Measurements from ENCODE around the gene IL25. TPM values are rescaled to one million over a fixed set of nuclear protein-coding genes. Genes with fewer than 3 reads are reported as not detected.

Gene IL25
- polyA plus RNA-seq, 4 donors, result not detected

GRCh38 chr14:23365036-23365731, 7.4 kb upstream of the IL25 start, which contains the start of gene EFS:
Gene EFS, minus strand, starts transcription at chr14:23365172. Its CDS starts 147 bp downstream, at chr14:23365025.
- peaks cover 0 to 8% (median 0%) of the 10 kb centered on the region in 3 donors for H3K36me3 ChIP-seq (ENCODE audit: control insufficient read depth in 3 of 3, insufficient read depth in 2 of 3, low read depth in 1 of 3, low read length in 3 of 3)
- H3K9me3 ChIP-seq (ENCODE audit: control insufficient read depth in 2 of 2, insufficient read depth in 1 of 2, low read depth in 1 of 2, low read length in 1 of 2), result no peaks in the 10 kb centered on the region
- H3K27me3 ChIP-seq (ENCODE audit: control insufficient read depth in 3 of 3, insufficient read depth in 3 of 3, low read length in 3 of 3), result peaks cover 6 to 16% (median 6%) of the 10 kb centered on the region in 3 donors
- DNase-seq, result peak in 1 of 2 donors; percentile 73
- H3K4me3 ChIP-seq (ENCODE audit: low read depth in 1 of 3, low read length in 3 of 3), result peak within 1 kb of the TSS in 2 of 3 donors; percentile 16 to 56
- peaks cover 0 to 11% (median 3%) of the 10 kb centered on the region in 3 donors for H3K4me1 ChIP-seq (ENCODE audit: control insufficient read depth in 3 of 3, insufficient read depth in 2 of 3, low read depth in 1 of 3, low read length in 2 of 3)
- FAIRE-seq, result no peak
- H3K27ac ChIP-seq (ENCODE audit: low read depth in 1 of 3, low read length in 2 of 3), result peak within 1 kb of the TSS; percentile 51 to 89 (median 86)
- whole genome bisulfite sequencing, 3 donors, result 3 to 11% (median 5%) methylated on average over 31 to 74 of the region's 74 CpGs

- 3 to 9% (median 3%) methylated on average over 32 to 51 of the region's 51 CpGs for WGBS, 3 donors
- H3K9me3 ChIP-seq (ENCODE audit: control insufficient read depth in 2 of 2, insufficient read depth in 1 of 2, low read depth in 1 of 2, low read length in 1 of 2), result no peaks in the 10 kb centered on the region
- peak overlapping the region; percentile 51 to 89 (median 71) for H3K27ac ChIP-seq (ENCODE audit: low read depth in 1 of 3, low read length in 2 of 3)
- DNase-seq (peak in 1 of 2 donors; percentile 80), FAIRE-seq (no peak)
- H3K4me3 ChIP-seq (ENCODE audit: low read depth in 1 of 3, low read length in 3 of 3), result peak overlapping the region in 2 of 3 donors; percentile 16 to 56
- H3K4me1 ChIP-seq (ENCODE audit: control insufficient read depth in 3 of 3, insufficient read depth in 2 of 3, low read depth in 1 of 3, low read length in 2 of 3), result peaks cover 0 to 11% (median 3%) of the 10 kb centered on the region in 3 donors
- H3K36me3 ChIP-seq (ENCODE audit: control insufficient read depth in 3 of 3, insufficient read depth in 2 of 3, low read depth in 1 of 3, low read length in 3 of 3), result peaks cover 0 to 3% (median 0%) of the 10 kb centered on the region in 3 donors
- peaks cover 6 to 16% (median 6%) of the 10 kb centered on the region in 3 donors for H3K27me3 ChIP-seq (ENCODE audit: control insufficient read depth in 3 of 3, insufficient read depth in 3 of 3, low read length in 3 of 3)
Observed at GRCh38 chr14:23365732-23366425, 6.7 kb upstream of the IL25 start.

GRCh38 chr14:23366426-23366921, 6.1 kb upstream of the IL25 start:
- FAIRE-seq, result no peak
- WGBS, 3 donors, result 31 to 61% (median 39%) methylated on average over 27 to 34 of the region's 34 CpGs
- peak overlapping the region in 1 of 3 donors; percentile 56 for H3K4me3 ChIP-seq (ENCODE audit: low read depth in 1 of 3, low read length in 3 of 3)

GRCh38 chr14:23370221-23370620, 2.4 kb upstream of the IL25 start:
- no peak for DNase-seq
- Histone ChIP-seq H3K9me3 (ENCODE audit: control insufficient read depth in 2 of 2, insufficient read depth in 1 of 2, low read depth in 1 of 2, low read length in 1 of 2) (no peaks in the 10 kb centered on the region), H3K27ac (ENCODE audit: low read depth in 1 of 3, low read length in 2 of 3) (no peak overlapping the region), H3K27me3 (ENCODE audit: control insufficient read depth in 3 of 3, insufficient read depth in 3 of 3, low read length in 3 of 3) (peaks cover 0 to 14% (median 3%) of the 10 kb centered on the region in 3 donors), H3K4me1 (ENCODE audit: control insufficient read depth in 3 of 3, insufficient read depth in 2 of 3, low read depth in 1 of 3, low read length in 2 of 3) (peaks cover 0 to 5% (median 3%) of the 10 kb centered on the region in 3 donors), H3K4me3 (ENCODE audit: low read depth in 1 of 3, low read length in 3 of 3) (no peak overlapping the region), H3K36me3 (ENCODE audit: control insufficient read depth in 3 of 3, insufficient read depth in 2 of 3, low read depth in 1 of 3, low read length in 3 of 3) (no peaks in the 10 kb centered on the region)
- WGBS, 3 donors, result 36 to 63% (median 55%) methylated on average over 1 of the region's 1 CpG
- no peak for FAIRE-seq

More at GRCh38 chr14:23366426-23366921, 6.1 kb upstream of the IL25 start:
- peak in 1 of 2 donors; percentile 76 for DNase-seq
- peaks cover 6 to 16% (median 6%) of the 10 kb centered on the region in 3 donors for H3K27me3 ChIP-seq (ENCODE audit: control insufficient read depth in 3 of 3, insufficient read depth in 3 of 3, low read length in 3 of 3)
- H3K9me3 ChIP-seq (ENCODE audit: control insufficient read depth in 2 of 2, insufficient read depth in 1 of 2, low read depth in 1 of 2, low read length in 1 of 2), result no peaks in the 10 kb centered on the region
- H3K27ac ChIP-seq (ENCODE audit: low read depth in 1 of 3, low read length in 2 of 3), result peak overlapping the region in 2 of 3 donors; percentile 66 to 89
- peaks cover 0 to 3% (median 0%) of the 10 kb centered on the region in 3 donors for H3K36me3 ChIP-seq (ENCODE audit: control insufficient read depth in 3 of 3, insufficient read depth in 2 of 3, low read depth in 1 of 3, low read length in 3 of 3)
- peaks cover 0 to 11% (median 3%) of the 10 kb centered on the region in 3 donors for H3K4me1 ChIP-seq (ENCODE audit: control insufficient read depth in 3 of 3, insufficient read depth in 2 of 3, low read depth in 1 of 3, low read length in 2 of 3)

GRCh38 chr14:23371865-23372264, 744 bp upstream of the IL25 start:
- H3K9me3 ChIP-seq (ENCODE audit: control insufficient read depth in 2 of 2, insufficient read depth in 1 of 2, low read depth in 1 of 2, low read length in 1 of 2), result no peaks in the 10 kb centered on the region
- FAIRE-seq, result no peak
- no peak for DNase-seq
- H3K4me3 ChIP-seq (ENCODE audit: low read depth in 1 of 3, low read length in 3 of 3), result no peak overlapping the region
- peaks cover 0 to 3% (median 1%) of the 10 kb centered on the region in 3 donors for H3K27me3 ChIP-seq (ENCODE audit: control insufficient read depth in 3 of 3, insufficient read depth in 3 of 3, low read length in 3 of 3)
- no peaks in the 10 kb centered on the region for H3K36me3 ChIP-seq (ENCODE audit: control insufficient read depth in 3 of 3, insufficient read depth in 2 of 3, low read depth in 1 of 3, low read length in 3 of 3)
- H3K27ac ChIP-seq (ENCODE audit: low read depth in 1 of 3, low read length in 2 of 3), result no peak overlapping the region
- H3K4me1 ChIP-seq (ENCODE audit: control insufficient read depth in 3 of 3, insufficient read depth in 2 of 3, low read depth in 1 of 3, low read length in 2 of 3), result peaks cover 0 to under 1% (median 0%) of the 10 kb centered on the region in 3 donors
- 84 to 100% (median 100%) methylated on average over 1 of the region's 1 CpG for WGBS, 3 donors

- no peak overlapping the region for H3K27ac ChIP-seq (ENCODE audit: low read depth in 1 of 3, low read length in 2 of 3)
- no peaks in the 10 kb centered on the region for H3K4me1 ChIP-seq (ENCODE audit: control insufficient read depth in 3 of 3, insufficient read depth in 2 of 3, low read depth in 1 of 3, low read length in 2 of 3)
- DNase-seq, result no peak
- no peaks in the 10 kb centered on the region for H3K9me3 ChIP-seq (ENCODE audit: control insufficient read depth in 2 of 2, insufficient read depth in 1 of 2, low read depth in 1 of 2, low read length in 1 of 2)
- H3K27me3 ChIP-seq (ENCODE audit: control insufficient read depth in 3 of 3, insufficient read depth in 3 of 3, low read length in 3 of 3), result peaks cover 0 to 4% (median 0%) of the 10 kb centered on the region in 3 donors
- WGBS, 3 donors, result 78 to 94% (median 85%) methylated on average over 3 of the region's 3 CpGs
- no peak for FAIRE-seq
- H3K4me3 ChIP-seq (ENCODE audit: low read depth in 1 of 3, low read length in 3 of 3), result no peak overlapping the region
- H3K36me3 ChIP-seq (ENCODE audit: control insufficient read depth in 3 of 3, insufficient read depth in 2 of 3, low read depth in 1 of 3, low read length in 3 of 3), result no peaks in the 10 kb centered on the region
Observed at GRCh38 chr14:23373041-23373440, 432 bp downstream of the IL25 start.

- WGBS, 3 donors, result 84 to 89% (median 89%) methylated on average over 21 of the region's 21 CpGs
- no peak for DNase-seq
Observed at GRCh38 chr14:23375527-23376251, 3.1 kb downstream of the IL25 start.

More at GRCh38 chr14:23375527-23376251, 3.1 kb downstream of the IL25 start:
- Histone ChIP-seq H3K4me3 (ENCODE audit: low read depth in 1 of 3, low read length in 3 of 3) (no peak overlapping the region), H3K27me3 (ENCODE audit: control insufficient read depth in 3 of 3, insufficient read depth in 3 of 3, low read length in 3 of 3) (peaks cover 0 to 4% (median 0%) of the 10 kb centered on the region in 3 donors), H3K27ac (ENCODE audit: low read depth in 1 of 3, low read length in 2 of 3) (no peak overlapping the region), H3K36me3 (ENCODE audit: control insufficient read depth in 3 of 3, insufficient read depth in 2 of 3, low read depth in 1 of 3, low read length in 3 of 3) (no peaks in the 10 kb centered on the region), H3K9me3 (ENCODE audit: control insufficient read depth in 2 of 2, insufficient read depth in 1 of 2, low read depth in 1 of 2, low read length in 1 of 2) (no peaks in the 10 kb centered on the region), H3K4me1 (ENCODE audit: control insufficient read depth in 3 of 3, insufficient read depth in 2 of 3, low read depth in 1 of 3, low read length in 2 of 3) (peaks cover 0 to 3% (median under 1%) of the 10 kb centered on the region in 3 donors)
- FAIRE-seq, result no peak
